C4-2B (cell line): ENCODE data around the gene CLGN.

Source experiments
- H3K27ac ChIP-seq: fragments of 450-650 bp; 2 replicates; pipeline ENCODE4 v1.5.1; 2017
- CTCF ChIP-seq: fragments of 450-650 bp; conservative IDR thresholded peaks from 2 replicates; pipeline ENCODE4 v1.5.1; 2017; ENCODE audit warnings: mild to moderate bottlenecking
- ZFX ChIP-seq: fragments of 450-650 bp; IDR thresholded peaks from 2 replicates; pipeline ENCODE4 v1.6.1; 2017

The CLGN gene

GRCh38 chr4:140408974-140409373, 18.5 kb downstream of the CLGN start:
- TF ChIP-seq ZFX: no peak
- no peak for TF ChIP-seq CTCF

GRCh38 chr4:140406292-140406691, 21.2 kb downstream of the CLGN start:
- TF ChIP-seq ZFX: no peak
- TF ChIP-seq CTCF: no peak

More at GRCh38 chr4:140408974-140409373, 18.5 kb downstream of the CLGN start:
- no peak overlapping the region for H3K27ac ChIP-seq

GRCh38 chr4:140400111-140400510, 27.3 kb downstream of the CLGN start:
- no peak for TF ChIP-seq ZFX
- no peak for TF ChIP-seq CTCF
- no peak overlapping the region for H3K27ac ChIP-seq

More at GRCh38 chr4:140406292-140406691, 21.2 kb downstream of the CLGN start:
- no peak overlapping the region for H3K27ac ChIP-seq

- H3K27ac ChIP-seq: no peak overlapping the region
- 0 out of 2 replicates have a peak, but pooled peaks have one; percentile 9 for TF ChIP-seq CTCF
- no peak for TF ChIP-seq ZFX
These were observed 31.8 kb downstream of the CLGN start for GRCh38 chr4:140395668-140396067.

GRCh38 chr4:140388015-140388414, 39.4 kb downstream of the CLGN start:
- no peak overlapping the region for H3K27ac ChIP-seq
- TF ChIP-seq ZFX (no peak), CTCF (no peak)

- H3K27ac ChIP-seq: no peak overlapping the region
- TF ChIP-seq ZFX: no peak
- no peak for TF ChIP-seq CTCF
These were observed 44.7 kb downstream of the CLGN start for GRCh38 chr4:140382732-140383131.

GRCh38 chr4:140374130-140374477, 53.3 kb downstream of the CLGN start:
- TF ChIP-seq ZFX (no peak), CTCF (no peak)
- H3K27ac ChIP-seq: peak overlapping the region; percentile 92
